GM21786 (cell line): Measurements from ENCODE around the gene PIEZO2.
"Not testable (repeated sequence)": the region's sequence is repeated elsewhere in the genome, so short reads cannot be mapped to it uniquely, and the experiment has no call there.

Experiments
- ATAC-seq: cut with Tn5 transposase; IDR thresholded peaks from one replicate; pipeline ENCODE4 v1.9.1; 2021; ENCODE audit not compliant: unreplicated experiment

PIEZO2 gene

DNA sequence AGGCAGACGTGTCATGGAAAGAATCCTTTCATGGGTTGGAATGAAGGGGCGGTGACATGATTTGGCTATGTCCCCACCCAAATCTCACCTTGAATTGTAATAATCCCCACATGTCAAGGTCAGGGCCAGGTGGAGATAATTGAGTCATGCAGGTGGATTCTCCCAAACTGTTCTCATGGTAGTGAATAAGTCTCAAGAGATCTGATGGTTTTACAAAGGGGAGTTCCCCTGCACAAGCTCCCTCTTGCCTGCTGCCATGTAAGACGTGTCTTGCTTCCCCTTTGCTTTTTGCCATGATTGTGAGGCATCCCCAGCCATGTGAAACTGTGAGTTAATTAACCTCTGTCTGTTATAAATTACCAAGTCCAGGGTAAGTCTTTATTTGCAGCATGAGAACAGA is 215.7 kb downstream of the PIEZO2 start:
- not testable (repeated sequence) for ATAC-seq

DNA sequence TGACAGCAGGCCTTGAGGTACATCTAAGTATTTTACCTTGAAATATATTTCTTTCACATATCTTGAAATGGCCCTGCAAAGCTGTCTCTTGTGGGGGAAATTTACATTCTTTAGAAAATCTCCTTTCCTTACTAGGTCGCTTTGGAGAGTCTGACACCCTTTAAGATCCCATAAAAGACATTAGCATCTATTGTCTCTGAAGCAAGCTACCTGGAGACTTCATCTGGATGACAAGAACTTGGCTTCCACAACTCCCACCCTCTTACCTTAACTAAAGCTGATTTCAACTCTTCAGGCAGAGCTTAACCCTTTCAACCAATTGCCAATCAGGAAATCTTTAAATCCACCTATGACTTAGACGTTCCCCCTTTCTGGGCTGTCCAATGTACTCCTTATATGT is 219.3 kb downstream of the PIEZO2 start:
- ATAC-seq = no peak

DNA sequence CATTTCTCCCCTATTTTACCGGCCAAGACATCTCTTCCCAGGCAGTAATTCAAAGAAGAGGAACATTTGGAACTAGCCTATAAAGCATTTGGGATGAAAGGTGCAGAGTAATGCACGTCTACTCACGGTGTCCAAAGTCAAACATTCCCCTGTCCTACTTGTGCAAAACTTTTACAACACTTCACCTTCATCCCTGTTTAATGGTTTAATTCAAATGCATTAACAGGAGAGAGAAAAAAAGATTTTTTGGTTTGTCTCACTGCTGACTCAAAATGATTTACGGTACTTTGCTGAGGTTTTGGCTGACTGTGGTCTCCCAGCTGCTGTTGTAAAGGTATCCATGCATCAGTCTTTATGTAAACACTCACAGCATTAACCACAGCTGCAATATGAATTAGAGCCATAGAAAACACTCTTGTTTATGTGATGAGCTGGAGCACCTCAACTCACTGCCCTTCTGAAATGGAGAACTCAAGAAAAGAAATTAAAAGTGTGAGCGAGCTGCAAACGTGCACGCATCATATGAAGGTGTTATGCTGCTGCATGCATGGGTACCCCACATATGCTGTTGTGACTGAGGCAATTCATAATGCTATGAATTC is 220.5 kb downstream of the PIEZO2 start:
- ATAC-seq = peak; percentile 71

DNA sequence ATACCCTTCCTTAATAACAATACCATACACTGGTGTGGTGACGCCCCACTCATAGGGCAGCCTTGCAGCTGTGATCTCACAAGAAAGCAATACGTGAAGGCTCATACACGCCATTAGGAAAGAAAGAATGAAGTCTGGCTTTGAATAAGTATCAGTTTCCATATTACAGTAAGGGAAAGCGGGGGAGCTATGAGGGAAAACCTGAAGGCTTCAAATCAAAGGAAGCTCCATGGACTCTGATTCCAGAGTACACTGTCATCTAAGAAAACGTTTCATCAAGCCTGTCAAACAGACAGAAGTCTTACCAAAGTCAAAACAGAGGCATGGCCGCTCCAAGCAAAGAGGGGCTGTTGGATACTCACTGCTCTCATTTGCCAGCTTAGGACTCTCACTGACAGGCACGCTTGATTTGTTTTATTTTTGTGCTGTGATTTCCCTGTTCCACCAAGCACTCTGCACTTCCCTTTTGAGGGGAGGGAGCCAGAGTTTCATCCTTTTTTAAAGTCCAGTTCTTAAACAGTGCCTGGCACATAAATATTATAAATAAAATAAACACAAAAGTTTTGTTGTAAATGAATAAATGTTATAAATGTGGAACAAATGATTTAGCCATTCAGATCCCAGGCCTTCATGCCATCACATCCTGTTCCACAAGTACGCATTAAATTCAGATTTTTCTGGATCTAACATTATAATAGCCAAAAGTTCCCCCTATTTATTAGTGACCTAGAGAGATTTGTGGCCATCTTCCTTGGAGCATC is 221.2 kb downstream of the PIEZO2 start:
- peak; percentile 47 for ATAC-seq

DNA sequence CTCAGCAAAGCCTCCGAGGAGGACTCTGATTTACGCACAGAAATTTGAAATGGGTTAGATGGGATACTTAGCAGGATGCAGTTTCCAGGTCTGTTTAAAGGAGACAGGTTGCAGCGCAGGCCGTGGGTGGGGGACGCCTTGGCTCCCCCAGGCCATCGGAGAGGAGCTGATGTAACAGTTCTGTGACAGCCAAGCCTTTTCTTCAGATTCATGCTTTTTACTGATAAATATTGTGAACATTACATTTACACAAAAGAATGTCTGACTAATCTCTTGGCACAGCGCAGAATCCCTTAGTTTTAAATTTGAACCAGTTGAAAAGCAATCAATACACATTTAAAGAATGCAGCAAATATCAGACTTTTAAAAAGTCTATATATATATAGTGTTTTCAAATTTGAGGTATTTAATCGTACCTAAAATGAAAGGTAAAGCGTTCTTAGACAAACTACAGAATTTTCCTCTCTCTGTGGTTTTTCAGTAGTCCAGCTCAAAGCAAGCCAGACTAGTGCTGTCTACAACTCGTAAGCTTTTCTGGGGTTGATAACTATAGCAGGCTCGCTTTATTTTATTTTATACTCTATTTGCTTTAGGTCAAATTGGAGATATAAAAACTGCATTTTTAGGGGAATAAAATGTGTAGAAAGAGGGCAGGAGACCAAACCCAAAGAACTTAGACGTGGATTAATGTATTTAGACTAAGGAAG is 221.9 kb downstream of the PIEZO2 start:
- no peak for ATAC-seq

DNA sequence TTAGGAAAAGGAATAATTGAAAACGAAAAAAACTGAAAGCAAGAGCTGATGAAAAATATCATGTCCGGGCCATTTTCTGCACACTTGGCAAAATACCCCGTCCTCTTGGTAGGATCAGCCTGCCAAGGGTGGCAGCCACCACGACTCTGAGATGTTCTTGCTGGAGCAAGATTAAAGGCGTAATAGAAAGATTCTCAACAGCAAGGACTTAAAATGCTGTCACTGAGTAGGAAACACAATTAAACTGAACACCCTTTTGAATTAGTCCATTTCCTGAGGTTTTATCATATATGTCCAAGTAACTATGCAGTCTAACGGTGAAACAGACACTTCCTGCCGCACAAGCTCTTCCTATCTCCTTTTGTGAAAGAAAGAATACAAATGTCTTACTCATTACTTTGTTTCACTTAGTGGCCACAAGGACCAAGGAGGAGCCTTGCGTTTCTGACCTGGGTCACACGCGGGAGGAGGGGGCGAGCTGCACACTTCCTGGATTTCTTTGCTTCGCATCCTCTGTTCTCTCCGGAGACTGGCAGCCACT is 222.7 kb downstream of the PIEZO2 start:
- ATAC-seq = no peak

DNA sequence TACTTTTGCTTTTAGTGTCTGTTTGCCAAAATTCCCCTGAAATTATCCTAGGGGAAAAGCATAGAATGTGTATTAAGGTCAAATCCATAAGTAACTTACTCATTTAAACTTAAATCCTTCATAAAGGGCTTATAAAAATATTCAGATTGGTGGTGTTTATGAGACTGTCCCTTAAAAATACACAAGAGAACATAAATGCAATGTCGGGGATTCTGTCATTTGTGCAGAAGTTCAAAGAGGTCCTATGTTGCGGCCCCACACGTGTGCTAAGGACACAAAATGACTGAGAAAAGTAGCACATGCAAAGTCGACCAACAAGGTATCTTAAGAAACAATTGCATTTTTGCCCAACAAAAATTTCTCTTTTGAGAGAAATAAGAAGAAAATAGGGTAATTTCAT is 225.1 kb downstream of the PIEZO2 start:
- ATAC-seq = no peak

DNA sequence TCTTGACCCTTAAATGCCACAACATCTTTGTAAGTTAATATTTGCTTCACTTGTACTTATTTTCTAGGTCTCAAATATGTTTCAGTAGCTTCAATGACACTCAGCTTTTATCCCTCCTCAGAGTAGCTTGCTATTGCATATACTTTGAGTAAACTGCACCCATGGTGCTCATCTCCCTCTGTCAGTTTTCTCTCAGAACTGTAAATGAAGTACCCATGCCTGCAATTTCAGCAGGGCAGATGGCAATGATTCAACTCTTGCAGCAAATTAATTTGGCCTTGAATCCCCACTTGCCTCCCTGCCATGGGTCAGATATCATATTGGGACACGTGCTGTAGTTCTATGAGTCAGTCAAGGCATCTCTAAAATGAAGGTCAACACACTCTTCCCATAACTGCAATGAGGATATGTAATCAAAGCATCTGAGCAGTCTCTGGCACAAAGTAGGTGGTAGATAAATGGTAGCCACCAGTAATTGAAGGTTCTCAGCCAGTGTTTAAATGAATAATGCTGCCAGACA is 225.8 kb downstream of the PIEZO2 start:
- no peak for ATAC-seq

DNA sequence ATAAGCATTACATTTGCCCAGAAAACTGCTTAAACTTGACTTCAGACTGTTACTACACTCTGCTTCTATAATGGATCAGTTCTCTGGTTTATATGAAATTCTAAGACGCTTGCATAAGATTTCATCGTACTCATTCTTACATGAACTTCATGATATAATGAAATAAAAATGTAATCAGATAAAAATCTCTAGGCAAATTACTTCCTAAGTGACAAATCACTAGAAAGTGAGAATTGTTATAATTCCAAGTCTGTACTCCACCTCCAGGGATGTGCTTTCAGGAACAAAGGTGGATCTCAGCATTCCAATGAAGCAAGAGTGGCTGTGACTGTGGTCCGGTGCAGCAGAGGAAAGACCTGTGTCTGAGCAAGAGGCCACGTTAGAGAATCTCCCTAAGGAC is 226.2 kb downstream of the PIEZO2 start:
- ATAC-seq = no peak

DNA sequence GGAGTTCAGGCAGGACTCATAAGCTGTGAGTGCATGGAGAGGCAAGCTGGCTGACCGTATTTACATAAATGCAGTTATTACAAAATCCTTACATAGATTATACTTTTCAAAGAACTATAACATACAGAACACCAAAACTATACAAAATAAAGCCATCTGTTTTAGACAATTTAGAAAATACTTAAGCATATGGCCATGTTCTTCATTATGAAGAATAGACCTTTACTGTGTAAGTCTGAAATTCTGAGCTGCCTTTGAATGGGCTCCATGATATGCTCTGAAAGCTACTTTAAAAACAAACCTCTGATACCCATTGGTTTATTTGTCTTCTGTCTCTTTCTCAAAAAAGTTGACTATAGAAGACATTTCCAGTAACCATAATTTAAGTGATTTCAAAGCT is 226.7 kb downstream of the PIEZO2 start:
- not testable (repeated sequence) for ATAC-seq

DNA sequence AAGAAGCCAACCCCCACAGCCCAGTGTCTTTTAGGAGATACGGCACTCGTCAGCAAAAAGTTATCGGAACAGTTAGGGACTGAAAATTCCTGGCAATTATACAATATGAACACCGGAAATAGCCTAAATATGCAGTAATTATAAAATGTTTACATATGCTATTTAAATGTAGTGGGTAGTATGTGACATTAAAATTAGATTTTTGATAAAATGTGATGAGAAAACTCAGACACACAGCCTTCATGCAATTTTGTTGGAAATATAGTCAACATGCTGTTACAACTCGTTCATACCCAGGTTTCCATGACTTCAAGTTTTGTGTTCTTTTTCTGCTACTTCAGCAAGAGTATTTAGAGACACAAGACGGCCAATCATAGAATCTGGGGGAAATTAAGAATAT is 229.1 kb downstream of the PIEZO2 start:
- not testable (repeated sequence) for ATAC-seq

DNA sequence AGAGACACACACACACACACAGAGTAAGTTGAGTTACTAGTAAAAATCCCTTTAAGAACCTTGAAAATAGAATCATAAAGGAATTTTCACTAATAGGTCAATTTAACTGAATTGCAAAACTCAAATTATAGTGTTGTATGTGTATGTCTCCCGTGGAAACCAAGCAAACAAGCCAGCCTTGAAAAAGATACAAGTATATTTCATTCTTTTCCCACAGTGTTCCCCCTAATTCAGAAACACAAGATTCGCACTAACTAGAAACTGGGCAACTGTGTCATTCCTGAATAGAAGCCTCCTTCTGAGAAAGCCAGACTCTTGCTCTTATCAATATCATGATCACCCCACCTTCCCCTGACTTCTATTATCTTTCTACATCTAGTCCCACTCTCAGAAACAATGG is 229.5 kb downstream of the PIEZO2 start:
- no peak for ATAC-seq

DNA sequence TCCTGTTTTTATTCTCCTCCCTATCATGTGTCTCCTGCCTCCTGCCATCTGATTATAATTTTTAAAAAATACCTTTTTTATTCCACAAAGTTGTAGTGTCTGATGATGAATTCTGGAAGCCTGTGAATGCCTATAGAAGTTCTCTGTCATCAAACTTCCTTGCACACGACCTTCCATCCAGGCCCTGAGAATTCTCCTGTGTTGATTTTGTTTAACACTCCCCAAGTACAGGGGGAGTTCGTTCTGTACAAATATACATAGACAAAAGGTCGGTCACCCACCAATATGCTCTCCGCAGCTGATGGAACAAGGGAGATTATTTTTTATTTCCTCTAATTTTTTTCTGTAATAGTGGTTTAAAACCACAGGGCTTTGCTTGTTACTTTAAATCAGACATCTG is 232.5 kb downstream of the PIEZO2 start:
- no peak for ATAC-seq

DNA sequence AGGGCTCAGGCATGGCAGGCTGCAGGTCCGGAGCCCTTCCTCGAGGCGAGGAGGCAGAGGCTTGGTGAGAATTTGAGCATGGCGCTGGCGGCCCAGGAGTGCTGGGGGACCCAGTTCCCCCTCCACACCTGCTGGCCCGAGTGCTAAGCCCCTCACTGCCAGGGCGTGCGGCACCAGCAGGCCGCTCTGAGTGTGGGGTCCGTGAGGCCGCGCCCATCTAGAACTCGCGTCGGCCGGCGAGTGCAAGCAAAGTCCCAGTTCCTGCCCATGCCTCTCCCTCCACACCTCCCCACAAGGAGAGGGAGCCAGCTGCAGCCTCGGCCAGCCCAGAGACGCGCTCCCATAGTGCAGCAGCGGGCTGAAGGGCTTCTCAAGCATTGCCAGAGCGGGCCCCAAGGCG is 233.0 kb downstream of the PIEZO2 start:
- ATAC-seq = no peak

DNA sequence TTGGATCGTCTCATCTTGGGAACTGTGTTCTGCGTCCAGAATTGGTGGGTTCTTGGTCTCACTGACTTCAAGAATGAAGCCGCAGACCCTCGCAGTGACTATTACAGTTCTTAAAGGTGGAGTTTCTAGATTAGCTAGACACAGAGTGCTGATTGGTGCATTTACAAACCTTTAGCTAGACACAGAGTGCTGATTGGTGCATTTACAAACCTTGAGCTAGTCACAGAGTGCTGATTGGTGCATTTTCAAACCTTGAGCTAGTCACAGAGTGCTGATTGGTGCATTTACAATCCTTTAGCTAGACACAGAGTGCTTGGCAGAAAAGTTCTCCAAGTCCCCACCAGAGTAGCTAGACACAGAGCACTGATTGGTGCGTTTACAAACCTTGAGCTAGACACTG is 233.6 kb downstream of the PIEZO2 start:
- ATAC-seq = not testable (repeated sequence)

DNA sequence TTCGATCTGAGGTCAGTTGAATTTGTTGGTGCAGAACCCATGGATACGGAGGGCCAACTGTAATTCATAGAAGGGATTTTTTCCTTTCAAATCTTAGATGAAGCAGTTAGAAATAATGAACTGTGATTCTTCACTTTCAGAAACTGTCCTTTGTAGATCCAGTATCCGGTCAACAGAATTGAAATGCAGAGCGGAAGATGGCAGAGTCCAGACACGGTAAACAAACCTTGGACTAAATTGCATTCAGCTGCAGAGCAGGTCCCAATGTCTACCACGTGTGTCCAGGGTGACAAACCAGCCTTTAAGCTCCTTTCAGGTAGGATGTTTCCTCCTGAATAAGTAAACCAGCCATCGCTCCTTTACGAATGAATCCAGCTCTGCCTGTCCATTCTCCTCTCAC is 234.8 kb downstream of the PIEZO2 start:
- not testable (repeated sequence) for ATAC-seq

DNA sequence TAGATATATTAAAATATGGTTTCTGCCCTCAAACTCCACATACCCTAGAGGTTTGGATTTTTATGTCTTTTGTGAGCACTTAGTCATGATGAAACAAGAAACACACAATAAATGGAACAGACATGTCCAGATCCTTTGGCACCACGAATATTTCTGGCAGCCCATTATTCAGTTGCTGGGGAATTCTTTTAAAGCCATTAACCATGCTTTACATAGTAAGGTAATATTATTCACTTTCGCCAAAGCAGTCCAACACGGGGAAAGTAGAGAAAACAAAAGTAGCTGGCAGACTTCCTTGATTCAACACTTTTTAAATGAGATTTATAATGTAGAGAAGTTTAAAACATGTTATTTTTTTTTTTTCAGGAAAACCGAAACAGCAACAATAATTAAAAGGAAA is 235.4 kb downstream of the PIEZO2 start:
- ATAC-seq = no peak

DNA sequence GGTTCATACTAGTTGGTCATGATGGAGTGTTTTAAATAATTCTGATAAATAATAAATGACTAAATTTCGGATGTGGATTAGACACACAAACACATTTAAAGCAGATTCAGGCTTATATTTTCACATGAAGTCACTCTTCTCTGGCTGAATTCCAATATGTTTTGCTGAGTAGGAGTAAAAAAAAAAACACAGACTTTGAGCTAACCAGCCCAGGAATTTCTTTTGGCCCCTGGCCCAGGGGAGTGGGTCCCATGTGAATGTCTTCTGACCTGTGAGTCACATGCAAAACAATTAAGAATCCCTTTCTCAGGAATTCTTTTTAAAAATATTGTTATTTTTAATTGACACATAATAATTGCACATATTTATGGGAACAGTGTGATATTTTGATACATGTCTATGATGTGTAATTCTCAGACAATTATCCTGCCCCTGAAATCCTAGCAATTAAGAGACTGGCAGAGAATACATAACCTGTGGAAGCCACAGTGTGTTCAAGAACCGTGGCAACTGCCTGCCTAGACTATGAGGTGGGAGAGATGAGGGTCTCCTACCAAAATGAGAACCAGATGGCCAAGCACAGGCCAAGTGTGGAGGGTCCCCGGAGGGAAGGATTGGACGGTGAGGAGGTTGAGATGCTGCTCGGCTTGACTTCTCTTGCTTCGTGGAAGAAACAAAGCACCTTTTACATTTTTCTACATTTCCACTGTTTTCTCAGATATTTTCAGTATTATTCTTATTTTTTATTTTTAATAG is 236.4 kb downstream of the PIEZO2 start:
- no peak for ATAC-seq

DNA sequence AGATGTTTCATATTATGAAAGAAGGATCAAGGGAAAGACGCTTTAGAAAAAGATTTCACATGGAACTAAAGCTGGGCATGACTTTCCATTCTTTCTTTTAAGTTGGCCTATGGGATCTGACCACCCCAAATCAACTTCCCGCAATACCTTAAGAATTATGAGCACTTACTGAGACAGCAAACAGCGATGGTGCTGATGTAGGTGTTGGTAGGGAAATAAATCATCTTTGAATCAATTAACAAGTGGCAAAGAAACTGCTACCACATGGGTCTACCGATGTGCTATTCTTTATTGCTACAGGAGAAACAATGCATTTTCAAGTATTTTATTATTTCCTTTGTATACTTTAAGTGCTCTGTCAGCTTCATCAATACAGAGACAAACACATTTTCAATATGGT is 239.6 kb downstream of the PIEZO2 start:
- no peak for ATAC-seq

DNA sequence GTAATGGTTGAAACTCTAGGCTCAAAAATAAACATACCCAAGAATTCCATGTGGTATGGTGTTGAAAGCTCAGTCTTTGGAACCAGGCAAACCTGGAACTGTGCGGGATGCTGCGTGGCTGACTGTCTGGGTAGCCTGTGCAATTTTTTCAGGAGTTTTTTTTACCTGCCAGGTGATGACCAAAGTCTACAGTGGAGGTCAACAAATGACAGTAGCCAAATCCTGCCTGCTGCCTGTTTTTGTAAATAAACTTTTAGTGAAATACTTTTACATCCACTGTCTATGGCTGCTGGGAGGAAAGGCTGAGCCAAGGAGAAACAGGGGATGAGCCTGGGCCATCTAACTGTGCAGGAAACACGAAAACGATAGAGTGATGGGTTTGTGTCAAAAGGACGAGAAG is 240.6 kb downstream of the PIEZO2 start:
- no peak for ATAC-seq

DNA sequence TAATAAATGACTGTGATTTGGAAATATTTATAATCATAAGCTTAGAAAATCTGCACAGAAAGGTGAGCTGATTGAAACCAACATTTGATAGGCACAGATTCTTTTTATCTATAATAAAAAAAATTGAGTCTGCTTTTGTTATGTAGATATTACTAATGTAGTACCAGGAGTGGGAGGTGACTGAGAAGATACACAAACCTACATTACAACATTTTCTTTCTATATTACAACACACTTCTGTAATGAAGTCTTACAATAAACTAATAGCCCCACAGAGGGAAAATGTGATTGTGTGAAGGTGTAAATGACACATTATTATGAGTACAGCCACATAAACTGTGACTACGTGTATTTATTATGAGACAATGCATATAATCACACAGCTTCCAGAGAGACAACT is 241.6 kb downstream of the PIEZO2 start:
- no peak for ATAC-seq
